T-helper 17 cell (primary cell): ENCODE data around the gene LMO7. TPM values are rescaled to one million over a fixed set of nuclear protein-coding genes. Genes with fewer than 3 reads are reported as not detected.
"Not testable (repeated sequence)": the region's sequence is repeated elsewhere in the genome, so short reads cannot be mapped to it uniquely, and the experiment has no call there.

Source experiments
- ATAC-seq: fragments of 150-1000 bp; cut with Tn5 transposase; 2 replicates; pipeline ENCODE4 v1.10.0; 2021; ENCODE audit warnings: mild to moderate bottlenecking, moderate library complexity
- DNase-seq, 3 donors: peaks; one replicate each; pipeline versions ENCODE4 v3.0.0 to v3.0.0-alpha.2; 2020 to 2021
- H3K9me3 ChIP-seq: one replicate; pipeline ENCODE4 v1.7.0; 2013; ENCODE audit warnings: low read length, mild to moderate bottlenecking; ENCODE audit not compliant: control insufficient read depth, poor library complexity, severe bottlenecking
- H3K27ac Mint-ChIP-seq: one replicate; pipeline ENCODE4 v1.8.0; 2022; ENCODE audit warnings: mild to moderate bottlenecking, moderate library complexity, mixed read lengths
- H3K27me3 Mint-ChIP-seq: one replicate; pipeline ENCODE4 v1.8.0; 2022; ENCODE audit warnings: mixed read lengths
- H3K36me3 Mint-ChIP-seq: one replicate; pipeline ENCODE4 v1.8.0; 2022; ENCODE audit warnings: low read depth, mixed read lengths
- H3K4me1 Mint-ChIP-seq: one replicate; pipeline ENCODE4 v1.8.0; 2022; ENCODE audit warnings: mild to moderate bottlenecking, mixed read lengths
- H3K4me3 Mint-ChIP-seq: one replicate; pipeline ENCODE4 v1.8.0; 2022; ENCODE audit warnings: mild to moderate bottlenecking, moderate library complexity, mixed read lengths
- total RNA-seq, 4 donors: library from RNA in 2 of 4; stranded (reverse) in 2 of 4; gene quantifications; one replicate each; pipeline ENCODE4 v1.2.3 and lab custom pipeline; 2022 to 2026

Gene LMO7
- total RNA-seq, 2 donors from 2014 or later = 10.2 to 12.3 TPM

DNA sequence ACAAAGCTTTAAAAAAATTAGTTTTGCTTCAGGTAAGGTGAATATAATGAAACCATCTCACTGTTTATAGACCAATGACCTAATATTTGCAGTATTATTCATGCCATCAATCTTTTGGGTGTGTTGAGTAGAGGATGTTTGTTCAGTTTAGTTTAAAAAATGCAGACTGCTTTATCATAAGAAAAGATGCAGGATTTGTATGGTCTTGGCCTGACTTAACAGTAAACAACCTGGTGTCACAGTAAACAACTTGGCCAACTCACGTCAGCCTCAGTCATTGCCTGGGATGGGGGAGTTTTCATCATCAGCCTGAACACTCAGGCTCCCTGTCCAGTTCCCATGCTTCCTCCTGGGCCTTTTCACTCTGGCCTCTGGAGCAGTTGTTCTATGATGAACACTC, 55.1 kb downstream of the LMO7 start:
- H3K36me3 Mint-ChIP-seq = peaks cover 12% of the 10 kb centered on the region
- no peak overlapping the region for H3K27ac Mint-ChIP-seq
- ATAC-seq = no peak
- peaks cover 7% of the 10 kb centered on the region for H3K4me1 Mint-ChIP-seq
- no peaks in the 10 kb centered on the region for H3K9me3 ChIP-seq
- no peak for DNase-seq
- no peaks in the 10 kb centered on the region for H3K27me3 Mint-ChIP-seq
- no peak overlapping the region for H3K4me3 Mint-ChIP-seq

DNA sequence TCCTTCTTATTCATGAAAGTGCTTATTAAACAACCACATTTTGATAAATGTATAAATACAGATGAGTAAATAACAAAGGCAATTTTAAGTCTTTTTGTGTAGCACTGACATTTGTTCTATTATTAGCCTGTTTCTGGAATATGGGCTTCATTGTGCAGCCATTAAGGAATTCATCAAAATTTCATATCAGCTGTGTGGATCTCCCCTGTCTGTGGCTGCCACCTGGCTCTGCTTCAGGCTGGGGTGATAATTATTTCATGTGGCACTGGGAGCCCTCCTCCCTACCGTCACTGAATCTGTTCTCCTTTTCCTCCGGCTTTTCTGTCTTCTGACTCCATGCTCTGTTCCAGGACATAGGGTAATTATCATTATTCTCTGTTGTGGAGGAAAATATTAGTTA, 57.1 kb downstream of the LMO7 start:
- ATAC-seq = no peak
- H3K9me3 ChIP-seq = no peaks in the 10 kb centered on the region
- H3K4me3 Mint-ChIP-seq = no peak overlapping the region
- no peaks in the 10 kb centered on the region for H3K27me3 Mint-ChIP-seq
- peaks cover 10% of the 10 kb centered on the region for H3K36me3 Mint-ChIP-seq
- peaks cover 3% of the 10 kb centered on the region for H3K4me1 Mint-ChIP-seq
- no peak for DNase-seq
- H3K27ac Mint-ChIP-seq = no peak overlapping the region

- H3K27ac Mint-ChIP-seq = no peak overlapping the region
- peaks cover 7% of the 10 kb centered on the region for H3K36me3 Mint-ChIP-seq
- H3K4me1 Mint-ChIP-seq = peaks cover 3% of the 10 kb centered on the region
- DNase-seq (no peak), ATAC-seq (no peak)
- no peaks in the 10 kb centered on the region for H3K27me3 Mint-ChIP-seq
- no peaks in the 10 kb centered on the region for H3K9me3 ChIP-seq
- no peak overlapping the region for H3K4me3 Mint-ChIP-seq
Observed at GRCh38 chr13:75694722-75695121, 58.6 kb downstream of the LMO7 start.

DNA sequence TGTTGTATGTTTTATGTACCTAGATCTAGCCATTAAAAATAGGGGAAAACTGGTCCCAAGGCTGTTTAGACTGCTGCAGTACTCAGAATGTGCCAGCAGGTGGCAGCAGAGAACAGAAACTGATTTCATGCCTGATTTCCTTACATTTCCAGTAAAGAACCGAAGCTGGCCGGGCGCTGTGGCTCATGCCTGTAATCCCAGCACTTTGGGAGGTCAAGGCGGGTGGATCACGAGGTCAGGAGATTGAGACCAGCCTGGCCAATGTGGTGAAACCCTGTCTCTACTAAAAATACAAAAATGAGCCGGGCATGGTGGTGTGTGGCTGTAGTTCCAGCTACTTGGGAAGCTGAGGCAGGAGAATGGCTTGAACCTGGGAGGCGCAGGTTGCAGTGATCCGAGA, 59.8 kb downstream of the LMO7 start:
- peak overlapping the region; percentile 73 for H3K4me3 Mint-ChIP-seq
- H3K9me3 ChIP-seq, H3K4me1 Mint-ChIP-seq, H3K27ac Mint-ChIP-seq, H3K36me3 Mint-ChIP-seq, H3K27me3 Mint-ChIP-seq: not testable (repeated sequence)
- DNase-seq (peak; percentile 47 to 62 (median 52)), ATAC-seq (peak; percentile 80)

- Mint-ChIP-seq H3K27ac (no peak overlapping the region), H3K4me1 (peaks cover 6% of the 10 kb centered on the region), H3K36me3 (peaks cover 5% of the 10 kb centered on the region), H3K27me3 (no peaks in the 10 kb centered on the region), H3K4me3 (no peak overlapping the region)
- ATAC-seq (no peak), DNase-seq (no peak)
- H3K9me3 ChIP-seq = no peaks in the 10 kb centered on the region
Observed at GRCh38 chr13:75699062-75699461, 62.9 kb downstream of the LMO7 start.

- not testable (repeated sequence) for DNase-seq, H3K4me1 Mint-ChIP-seq, H3K27ac Mint-ChIP-seq, H3K27me3 Mint-ChIP-seq, H3K9me3 ChIP-seq, H3K36me3 Mint-ChIP-seq, ATAC-seq, H3K4me3 Mint-ChIP-seq
Observed at GRCh38 chr13:75699717-75700116, 63.6 kb downstream of the LMO7 start.

- Mint-ChIP-seq H3K4me3 (no peak overlapping the region), H3K27me3 (no peaks in the 10 kb centered on the region), H3K4me1 (peaks cover 6% of the 10 kb centered on the region), H3K36me3 (no peaks in the 10 kb centered on the region), H3K27ac (no peak overlapping the region)
- ATAC-seq = no peak
- no peaks in the 10 kb centered on the region for H3K9me3 ChIP-seq
- DNase-seq = no peak
Observed at GRCh38 chr13:75700552-75700951, 64.4 kb downstream of the LMO7 start.

GRCh38 chr13:75702476-75702875, 66.3 kb downstream of the LMO7 start:
- H3K4me1 Mint-ChIP-seq = peaks cover 7% of the 10 kb centered on the region
- no peaks in the 10 kb centered on the region for H3K9me3 ChIP-seq
- DNase-seq (no peak), ATAC-seq (no peak)
- H3K36me3 Mint-ChIP-seq = no peaks in the 10 kb centered on the region
- H3K4me3 Mint-ChIP-seq = no peak overlapping the region
- no peaks in the 10 kb centered on the region for H3K27me3 Mint-ChIP-seq
- H3K27ac Mint-ChIP-seq = no peak overlapping the region

GRCh38 chr13:75703769-75704168, 67.6 kb downstream of the LMO7 start:
- Mint-ChIP-seq H3K27me3 (no peaks in the 10 kb centered on the region), H3K4me1 (peaks cover 7% of the 10 kb centered on the region), H3K36me3 (no peaks in the 10 kb centered on the region), H3K4me3 (no peak overlapping the region), H3K27ac (no peak overlapping the region)
- no peaks in the 10 kb centered on the region for H3K9me3 ChIP-seq
- no peak for ATAC-seq
- DNase-seq = no peak

DNA sequence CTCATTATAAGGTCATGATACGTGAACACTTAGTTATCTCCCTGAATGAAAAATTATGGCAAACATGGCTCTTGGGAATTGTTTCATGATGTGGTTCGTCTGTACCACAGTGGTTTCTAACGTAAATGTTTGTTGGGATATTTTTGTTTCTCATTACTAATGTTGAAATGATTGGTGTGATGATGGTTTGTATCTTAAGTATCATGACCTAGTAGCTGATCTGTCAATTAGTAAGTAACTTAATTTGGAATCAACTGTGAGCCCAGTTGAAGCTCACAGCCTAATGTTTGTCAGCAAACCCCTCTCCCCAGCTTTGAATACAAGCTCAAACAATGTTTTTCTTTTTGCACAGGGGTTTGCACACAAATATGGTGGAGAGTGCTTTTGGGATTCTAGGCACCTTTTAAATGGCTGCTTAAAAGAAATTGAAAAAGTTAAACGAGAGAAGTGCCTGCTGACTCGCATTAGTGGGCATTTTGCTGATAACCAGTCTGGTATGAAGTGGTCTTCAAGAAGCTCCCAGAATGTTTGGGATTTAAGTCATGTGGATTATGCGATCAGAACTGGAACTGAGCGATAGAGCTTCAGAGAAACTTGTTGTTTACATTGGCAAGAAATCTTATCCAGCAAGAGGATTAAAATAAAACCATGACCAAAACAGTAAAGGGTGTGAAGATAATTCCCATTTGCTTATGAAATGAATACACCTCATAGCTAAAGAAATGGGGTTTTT, 68.2 kb downstream of the LMO7 start:
- DNase-seq (no peak), ATAC-seq (no peak)
- H3K27ac Mint-ChIP-seq = peak overlapping the region; percentile 39
- no peaks in the 10 kb centered on the region for H3K36me3 Mint-ChIP-seq
- H3K27me3 Mint-ChIP-seq = no peaks in the 10 kb centered on the region
- H3K4me3 Mint-ChIP-seq = no peak overlapping the region
- H3K4me1 Mint-ChIP-seq = peaks cover 7% of the 10 kb centered on the region
- H3K9me3 ChIP-seq = no peaks in the 10 kb centered on the region

- Mint-ChIP-seq H3K4me1 (peaks cover 7% of the 10 kb centered on the region), H3K27ac (peak overlapping the region; percentile 39), H3K36me3 (no peaks in the 10 kb centered on the region), H3K4me3 (no peak overlapping the region), H3K27me3 (no peaks in the 10 kb centered on the region)
- no peak for DNase-seq
- no peak for ATAC-seq
- H3K9me3 ChIP-seq = no peaks in the 10 kb centered on the region
Observed at GRCh38 chr13:75704927-75705288, 68.8 kb downstream of the LMO7 start.

DNA sequence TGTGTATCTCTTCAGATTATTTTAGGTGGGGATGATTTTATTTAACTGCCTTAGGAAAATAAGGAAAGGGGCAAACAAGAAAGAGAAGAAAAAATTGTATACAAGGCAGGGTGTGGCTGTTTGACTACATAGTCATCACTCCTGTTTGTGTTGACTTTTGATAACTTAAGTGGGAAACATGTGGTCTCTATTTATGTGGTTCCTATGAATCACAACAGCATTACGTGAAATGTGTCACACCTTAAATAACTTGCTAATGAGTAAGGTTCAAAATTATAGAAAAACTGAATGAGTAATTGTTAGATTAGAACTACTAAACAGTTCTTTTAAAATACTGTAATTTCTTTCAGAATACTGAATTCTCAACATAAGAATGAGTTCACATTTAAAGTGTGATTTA, 69.3 kb downstream of the LMO7 start:
- Mint-ChIP-seq H3K27ac (peak overlapping the region; percentile 39), H3K27me3 (no peaks in the 10 kb centered on the region), H3K36me3 (no peaks in the 10 kb centered on the region), H3K4me3 (no peak overlapping the region), H3K4me1 (peaks cover 9% of the 10 kb centered on the region)
- no peaks in the 10 kb centered on the region for H3K9me3 ChIP-seq
- no peak for DNase-seq
- ATAC-seq = peak; percentile 54

- no peak overlapping the region for H3K4me3 Mint-ChIP-seq
- no peaks in the 10 kb centered on the region for H3K36me3 Mint-ChIP-seq
- H3K27me3 Mint-ChIP-seq = no peaks in the 10 kb centered on the region
- ATAC-seq (no peak), DNase-seq (no peak)
- no peaks in the 10 kb centered on the region for H3K9me3 ChIP-seq
- H3K27ac Mint-ChIP-seq = peak overlapping the region; percentile 39
- H3K4me1 Mint-ChIP-seq = peaks cover 9% of the 10 kb centered on the region
Observed at GRCh38 chr13:75705908-75706307, 69.8 kb downstream of the LMO7 start.

- H3K4me1 Mint-ChIP-seq = peaks cover 4% of the 10 kb centered on the region
- no peak for ATAC-seq
- no peaks in the 10 kb centered on the region for H3K36me3 Mint-ChIP-seq
- no peak overlapping the region for H3K27ac Mint-ChIP-seq
- no peak overlapping the region for H3K4me3 Mint-ChIP-seq
- no peak for DNase-seq
- H3K9me3 ChIP-seq = no peaks in the 10 kb centered on the region
- no peaks in the 10 kb centered on the region for H3K27me3 Mint-ChIP-seq
Observed at GRCh38 chr13:75713852-75714251, 77.7 kb downstream of the LMO7 start.
